Peyer's patch (tissue), 4 donors: ENCODE measurements around the gene ANO2. TPM values are rescaled to one million over a fixed set of nuclear protein-coding genes. Genes with fewer than 3 reads are reported as not detected.

Experiments used
- DNase-seq, 3 donors: peaks; one replicate each; pipeline ENCODE4 v3.0.0-alpha.2; 2017 to 2019
- H3K27ac ChIP-seq, 4 donors: fragments of 200-600 bp; sonication (generic); one replicate each; pipeline ENCODE4 v1.5.1; 2016 to 2019
- H3K27me3 ChIP-seq, 2 donors: fragments of 200-600 bp; sonication (generic); one replicate each; pipeline ENCODE4 v1.5.1; 2019
- H3K36me3 ChIP-seq, 3 donors: fragments of 200-600 bp; sonication (generic); one replicate each; pipeline ENCODE4 v1.5.1; 2016 to 2019
- H3K4me1 ChIP-seq, 4 donors: fragments of 200-600 bp; sonication (generic); one replicate each; pipeline ENCODE4 v1.5.1; 2016 to 2019
- H3K4me3 ChIP-seq, 4 donors: fragments of 200-600 bp; sonication (generic); 1 replicate in 3 of 4; 2 replicates in 1 of 4; pipeline ENCODE4 v1.5.1; 2016 to 2019; ENCODE audit warnings: mild to moderate bottlenecking in 1 of 4
- H3K9me3 ChIP-seq, 4 donors: fragments of 200-600 bp; sonication (generic); one replicate each; pipeline ENCODE4 v1.5.1; 2016 to 2019; ENCODE audit warnings: mild to moderate bottlenecking in 1 of 4
- CTCF ChIP-seq, 6 experiments: fragments of 450-650 bp in 4 of 6; fragments of 200-600 bp in 2 of 6; sonication (generic) in 1 of 6; IDR thresholded peaks; one replicate each; pipeline ENCODE4 v1.5.1; 2017 to 2019; ENCODE audit warnings: antibody characterized with exemption in 6 of 6, mild to moderate bottlenecking in 3 of 6, moderate library complexity in 1 of 6
- POLR2A ChIP-seq, 2 donors: fragments of 450-650 bp; IDR thresholded peaks; one replicate each; pipeline ENCODE4 v1.5.1; 2017; ENCODE audit warnings: antibody characterized with exemption in 2 of 2, mild to moderate bottlenecking in 2 of 2, moderate library complexity in 2 of 2
- total RNA-seq, 4 donors: library from RNA; depleted of rRNA; stranded (reverse); fragments of >200 nt; gene quantifications; one replicate each; pipeline ENCODE4 v1.1.0, GENCODE V29; 2016

The ANO2 gene
- total RNA-seq, 4 donors from 2014 or later, result 0.53 to 23.9 (median 5.8) TPM

- DNase-seq, result no peak
- Histone ChIP-seq H3K27me3 (no peaks in the 10 kb centered on the region), H3K4me1 (no peaks in the 10 kb centered on the region), H3K27ac (no peak overlapping the region), H3K9me3 (no peaks in the 10 kb centered on the region), H3K36me3 (no peaks in the 10 kb centered on the region), H3K4me3 (no peak overlapping the region)
- no peak for TF ChIP-seq CTCF (IDR thresholded peaks at IDR 0.05)
- TF ChIP-seq POLR2A (IDR thresholded peaks at IDR 0.05), result no peak
Observed at GRCh38 chr12:5913387-5913786, 31.7 kb downstream of the ANO2 start.

- no peak for TF ChIP-seq POLR2A (IDR thresholded peaks at IDR 0.05)
- TF ChIP-seq CTCF (IDR thresholded peaks at IDR 0.05), result no peak
- no peak overlapping the region for H3K27ac ChIP-seq
- no peaks in the 10 kb centered on the region for H3K36me3 ChIP-seq
- no peaks in the 10 kb centered on the region for H3K9me3 ChIP-seq
- no peaks in the 10 kb centered on the region for H3K4me1 ChIP-seq
- H3K4me3 ChIP-seq, result no peak overlapping the region
- H3K27me3 ChIP-seq, result no peaks in the 10 kb centered on the region
- DNase-seq, result no peak
Observed at GRCh38 chr12:5912437-5913334, 32.4 kb downstream of the ANO2 start.

GRCh38 chr12:5912011-5912410 lies 33.0 kb downstream of the ANO2 start:
- Histone ChIP-seq H3K27ac (no peak overlapping the region), H3K27me3 (no peaks in the 10 kb centered on the region), H3K4me3 (no peak overlapping the region), H3K9me3 (no peaks in the 10 kb centered on the region), H3K36me3 (no peaks in the 10 kb centered on the region), H3K4me1 (no peaks in the 10 kb centered on the region)
- no peak for DNase-seq
- no peak for TF ChIP-seq CTCF (IDR thresholded peaks at IDR 0.05)
- no peak for TF ChIP-seq POLR2A (IDR thresholded peaks at IDR 0.05)

- no peaks in the 10 kb centered on the region for H3K9me3 ChIP-seq
- no peaks in the 10 kb centered on the region for H3K36me3 ChIP-seq
- TF ChIP-seq POLR2A (IDR thresholded peaks at IDR 0.05), result no peak
- no peak for TF ChIP-seq CTCF (IDR thresholded peaks at IDR 0.05)
- H3K27ac ChIP-seq, result no peak overlapping the region
- H3K27me3 ChIP-seq, result no peaks in the 10 kb centered on the region
- DNase-seq, result no peak
- H3K4me3 ChIP-seq, result no peak overlapping the region
- H3K4me1 ChIP-seq, result no peaks in the 10 kb centered on the region
Observed at GRCh38 chr12:5910790-5911548, 34.1 kb downstream of the ANO2 start.

- no peak for DNase-seq
- Histone ChIP-seq H3K9me3 (no peaks in the 10 kb centered on the region), H3K36me3 (no peaks in the 10 kb centered on the region), H3K27ac (no peak overlapping the region), H3K27me3 (no peaks in the 10 kb centered on the region), H3K4me3 (no peak overlapping the region), H3K4me1 (no peaks in the 10 kb centered on the region)
- TF ChIP-seq POLR2A (IDR thresholded peaks at IDR 0.05), result no peak
Observed at GRCh38 chr12:5909560-5909959, 35.5 kb downstream of the ANO2 start.

GRCh38 chr12:5908251-5908650 lies 36.8 kb downstream of the ANO2 start:
- Histone ChIP-seq H3K4me1 (no peaks in the 10 kb centered on the region), H3K27ac (no peak overlapping the region), H3K9me3 (no peaks in the 10 kb centered on the region), H3K27me3 (no peaks in the 10 kb centered on the region), H3K36me3 (no peaks in the 10 kb centered on the region), H3K4me3 (no peak overlapping the region)
- DNase-seq, result no peak
- TF ChIP-seq POLR2A (IDR thresholded peaks at IDR 0.05) (no peak), CTCF (IDR thresholded peaks at IDR 0.05) (no peak)
